Adrenal gland (tissue), 5 donors: ENCODE results near the gene OBSL1.

Experiments
- CTCF ChIP-seq, 6 experiments: fragments of 450-650 bp in 4 of 6; fragments of 200-600 bp in 2 of 6; sonication (generic) in 1 of 6; IDR thresholded peaks; 1 replicate in 5 of 6; 2 replicates in 1 of 6; pipeline versions ENCODE4 v1.5.1 to v1.8.0; 2016 to 2021; ENCODE audit warnings: antibody characterized with exemption in 6 of 6, mild to moderate bottlenecking in 2 of 6, moderate library complexity in 1 of 6
- POLR2A ChIP-seq, 2 donors: fragments of 450-650 bp; IDR thresholded peaks; one replicate each; pipeline ENCODE4 v1.6.1; 2017; ENCODE audit warnings: antibody characterized with exemption in 2 of 2, mild to moderate bottlenecking in 2 of 2, moderate library complexity in 1 of 2
- donor health status: DM: no; HTN: no; CAD: no.

- TF ChIP-seq POLR2A (IDR thresholded peaks at IDR 0.05) (no peak), CTCF (IDR thresholded peaks at IDR 0.05) (no peak)
These were observed 7.7 kb upstream of the OBSL1 start for GRCh38 chr2:219578811-219579613.
